ENCODE data around the gene TIMM17B.
A peak's percentile ranks its signal among the peaks of the same experiment; 100 is the strongest.

Gene TIMM17B

GRCh38 chrX:48918643-48919340 is 21.2 kb upstream of the TIMM17B start, which contains the start of gene PIM2:
TSS of gene PIM2 (minus strand) at chrX:48919024. CDS start at chrX:48918834, 190 bp downstream.
- DNase-seq (ENCODE audit: low read depth in 2 of 2), result peak; percentile 75 to 77

DNA sequence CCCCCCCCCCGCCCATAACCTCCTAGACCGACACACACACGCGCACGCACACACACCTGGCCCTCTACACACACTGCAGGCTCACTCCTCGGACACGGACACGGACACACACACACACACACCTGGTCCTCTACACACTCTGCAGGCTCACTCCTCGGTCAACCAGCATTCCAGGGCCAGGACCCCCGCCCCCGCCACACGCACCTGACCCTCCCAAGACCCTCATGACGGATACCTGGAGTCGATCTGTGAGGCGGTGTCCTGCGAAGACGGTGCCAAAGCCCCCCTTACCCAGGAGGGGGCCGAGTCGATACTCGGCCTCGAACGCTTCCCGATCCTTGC is 20.7 kb upstream of the TIMM17B start:
- no peak for DNase-seq (ENCODE audit: low read depth in 2 of 2)

DNA sequence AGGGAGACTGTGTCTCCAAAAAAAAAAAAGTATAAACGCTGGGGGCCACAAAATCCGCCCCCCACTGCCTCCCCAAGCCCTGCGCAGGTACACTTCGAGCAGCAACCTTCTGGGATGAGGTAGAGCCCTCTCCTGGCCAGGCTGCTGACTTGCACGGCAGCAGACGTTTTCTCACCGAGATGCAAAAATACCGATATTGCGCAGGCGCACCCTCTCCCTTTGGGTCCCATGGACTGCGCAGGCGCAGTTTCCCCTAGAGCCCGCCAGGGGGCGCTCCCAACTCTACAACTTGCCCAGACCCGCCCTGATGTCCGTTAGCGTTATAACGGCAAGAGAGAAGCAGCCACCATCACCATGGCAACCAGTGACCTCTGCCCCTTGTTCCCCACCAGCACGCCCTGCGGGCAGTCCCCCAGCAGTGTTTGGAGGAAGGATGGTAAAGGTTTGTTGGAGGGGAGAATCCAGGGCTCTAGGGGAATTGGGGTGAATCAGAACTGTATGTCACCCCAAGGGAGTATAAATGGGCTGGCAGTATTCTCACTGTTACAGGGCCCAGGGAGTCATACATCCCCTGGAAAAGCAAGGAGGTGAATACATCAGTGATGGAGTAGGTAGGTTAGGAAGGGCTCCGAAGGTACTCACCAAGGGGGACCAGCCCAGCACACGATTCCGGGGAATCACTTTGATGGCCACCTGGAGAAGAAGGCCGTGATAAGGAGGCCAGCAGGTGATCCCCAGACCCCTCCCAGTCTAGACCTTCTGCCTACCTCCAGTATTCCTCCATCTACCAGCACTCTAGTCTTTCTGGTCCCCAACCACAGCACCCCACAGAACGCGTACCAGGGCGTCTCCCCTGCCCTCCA is 19.8 kb upstream of the TIMM17B start:
- DNase-seq (ENCODE audit: low read depth in 2 of 2), result peak; percentile 70 to 76

DNA sequence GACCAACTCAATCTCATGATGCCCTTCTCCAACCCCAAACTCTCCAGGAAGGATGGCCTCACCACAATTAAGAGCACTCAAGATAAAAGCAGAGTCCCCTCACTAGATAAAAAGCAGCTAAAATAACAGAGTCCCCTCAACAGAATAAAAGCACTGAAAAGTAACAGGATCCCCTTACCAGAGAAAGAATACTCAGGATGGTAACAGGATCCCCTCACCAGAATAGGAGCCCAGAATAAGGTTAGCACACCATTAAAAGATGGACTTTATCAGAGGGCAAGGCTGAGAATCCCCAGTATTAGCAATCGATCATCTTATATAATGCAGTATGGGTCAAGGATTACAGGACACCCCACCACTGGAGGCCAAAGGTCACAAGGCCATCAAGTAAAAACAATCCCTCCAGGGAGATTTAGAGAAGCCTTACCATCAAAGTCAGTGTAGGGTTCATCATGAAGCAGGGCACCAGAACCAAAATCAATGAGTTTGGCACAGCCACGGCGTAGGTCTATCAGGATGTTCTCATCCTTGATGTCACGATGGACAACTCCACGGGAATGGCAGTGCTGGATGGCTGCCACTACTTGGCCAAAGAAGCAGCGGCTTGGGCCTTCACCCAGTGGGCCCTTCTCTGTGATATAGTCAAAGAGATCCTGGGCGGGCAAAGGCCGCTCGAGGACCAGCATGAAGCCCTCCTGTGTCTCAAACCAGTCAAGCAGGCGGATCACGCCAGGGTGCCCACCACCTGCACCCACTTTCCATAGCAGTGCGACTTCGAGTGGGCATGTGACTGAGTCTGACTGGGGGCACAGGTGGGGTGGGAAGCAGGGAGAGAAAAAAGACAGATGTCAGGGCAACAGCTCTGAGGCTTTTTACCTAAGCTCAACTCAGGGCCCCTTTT is 17.3 kb upstream of the TIMM17B start:
- DNase-seq (ENCODE audit: low read depth in 2 of 2), result no peak

- DNase-seq (ENCODE audit: low read depth in 2 of 2), result no peak
Measured at GRCh38 chrX:48913605-48914366, 16.2 kb upstream of the TIMM17B start.

DNA sequence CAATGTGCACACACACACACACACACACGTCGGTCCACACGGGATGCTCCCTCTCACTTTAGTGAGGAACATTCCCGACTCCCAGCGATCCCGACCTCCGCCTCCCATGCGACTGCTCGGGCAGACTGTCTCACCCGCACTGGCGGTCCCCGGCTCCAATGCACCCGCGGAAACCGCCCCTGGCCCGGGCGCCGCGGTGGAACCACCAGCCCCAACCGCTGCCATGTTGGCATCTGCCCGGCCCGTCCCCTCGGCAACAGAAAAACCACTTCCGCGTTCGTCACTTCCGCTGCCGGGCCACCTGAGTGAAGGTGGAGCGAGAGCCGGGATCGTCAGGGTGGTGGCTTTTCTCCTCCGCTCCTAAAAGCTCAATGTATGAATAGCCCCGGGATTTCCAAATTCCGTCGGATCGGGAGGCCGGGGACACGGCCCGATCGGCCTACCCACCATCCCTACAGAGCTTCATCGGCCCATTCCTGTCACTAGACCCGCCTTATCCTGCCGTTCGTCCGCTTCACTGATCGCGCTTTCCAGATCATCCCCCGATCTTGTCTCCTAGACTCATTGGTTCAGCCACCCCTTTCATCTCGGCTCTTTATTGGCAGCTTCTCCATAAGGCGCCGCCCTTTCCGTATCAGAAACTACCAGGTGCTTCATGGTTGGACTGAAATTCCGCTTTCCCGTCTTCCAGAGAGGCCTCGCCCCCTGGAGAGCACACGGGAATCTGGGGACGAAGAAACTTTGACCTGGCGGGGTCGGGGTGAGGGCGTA is 14.0 kb upstream of the TIMM17B start, which contains the start of gene SLC35A2:
Gene SLC35A2, minus strand, starts transcription at position 235 of the 771 bp plus-strand sequence. Its CDS starts 10 bp downstream, at position 225.
- peak; percentile 71 to 80 for DNase-seq (ENCODE audit: low read depth in 2 of 2)

- no peak for DNase-seq (ENCODE audit: low read depth in 2 of 2)
Measured at GRCh38 chrX:48910926-48911411, 13.4 kb upstream of the TIMM17B start.

GRCh38 chrX:48909703-48910294 is 12.2 kb upstream of the TIMM17B start:
- no peak for DNase-seq (ENCODE audit: low read depth in 2 of 2)

DNA sequence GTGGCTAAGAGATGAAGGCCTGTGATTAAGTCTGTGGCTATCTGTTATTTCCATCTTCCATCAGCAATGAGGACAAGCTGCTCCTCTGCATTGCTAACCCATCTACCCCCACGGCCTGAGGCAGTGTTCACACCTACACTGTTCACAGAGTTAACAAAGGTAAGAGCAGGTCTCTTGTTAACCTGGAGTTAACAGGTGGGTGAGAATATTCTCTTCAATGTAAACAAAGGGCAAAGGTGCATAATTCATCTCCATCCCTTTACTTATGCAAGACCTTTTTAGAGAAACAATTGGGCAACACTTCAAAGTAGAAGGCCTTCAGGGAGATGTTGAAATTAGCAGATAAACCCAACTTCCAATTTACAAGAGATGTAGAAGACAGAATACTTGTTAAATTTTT is 11.0 kb upstream of the TIMM17B start:
- DNase-seq (ENCODE audit: low read depth in 2 of 2), result no peak

DNA sequence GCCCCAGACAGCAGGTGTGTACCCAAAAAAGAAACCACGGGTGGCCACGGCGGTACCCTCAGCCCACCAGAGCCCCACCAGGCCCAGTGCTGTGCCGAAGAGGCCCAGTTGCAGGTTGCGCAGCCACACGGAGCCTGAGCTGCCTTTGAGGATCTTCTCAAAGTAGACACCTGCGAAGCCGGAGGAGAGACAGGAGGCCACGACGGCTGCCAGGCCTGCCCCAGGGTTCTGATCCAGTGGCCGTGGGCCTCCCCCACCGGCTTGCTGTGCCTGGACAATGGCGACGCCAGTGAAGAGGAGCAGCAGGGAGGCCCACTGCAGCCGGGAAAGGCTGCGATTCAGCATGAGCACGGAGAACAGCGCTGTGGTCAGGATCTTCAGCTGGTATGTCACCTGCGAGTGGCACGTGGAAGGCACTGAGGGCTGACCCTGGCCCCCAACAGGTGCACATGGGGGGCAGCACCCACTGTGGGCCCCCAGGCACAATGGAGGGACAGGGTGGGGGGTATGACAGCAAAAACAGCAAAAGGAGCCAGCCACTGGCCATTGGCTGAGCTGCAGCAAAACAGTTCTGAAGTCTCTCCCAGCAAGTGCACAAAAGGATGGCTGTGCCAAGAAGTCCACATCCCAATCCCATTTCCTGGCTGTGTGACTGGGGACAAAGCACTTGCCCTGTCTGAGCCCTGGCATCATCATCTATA is 7.7 kb upstream of the TIMM17B start:
- no peak for DNase-seq (ENCODE audit: low read depth in 2 of 2)

- no peak for DNase-seq (ENCODE audit: low read depth in 2 of 2)
Measured at GRCh38 chrX:48904626-48905025, 7.1 kb upstream of the TIMM17B start.

DNA sequence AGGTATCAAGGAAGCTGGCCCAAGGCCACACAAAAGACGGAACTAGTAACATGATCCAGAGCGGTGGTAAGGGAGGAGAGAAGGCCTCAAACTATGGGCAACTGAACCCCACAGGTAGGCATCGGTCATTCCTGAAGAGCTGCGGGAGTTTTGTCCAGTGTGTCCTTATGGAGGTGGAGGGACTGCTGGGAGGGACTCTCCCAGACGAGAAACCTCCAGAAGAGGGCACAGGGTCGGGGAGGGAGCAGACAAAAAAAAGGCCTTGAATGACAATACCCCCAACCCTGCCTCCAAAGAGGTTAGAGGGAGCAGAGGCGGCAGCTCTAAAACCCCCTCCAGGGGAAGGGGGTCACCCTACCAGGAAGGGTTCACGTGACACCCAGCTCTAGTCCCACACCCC is 6.6 kb upstream of the TIMM17B start:
- no peak for DNase-seq (ENCODE audit: low read depth in 2 of 2)

DNA sequence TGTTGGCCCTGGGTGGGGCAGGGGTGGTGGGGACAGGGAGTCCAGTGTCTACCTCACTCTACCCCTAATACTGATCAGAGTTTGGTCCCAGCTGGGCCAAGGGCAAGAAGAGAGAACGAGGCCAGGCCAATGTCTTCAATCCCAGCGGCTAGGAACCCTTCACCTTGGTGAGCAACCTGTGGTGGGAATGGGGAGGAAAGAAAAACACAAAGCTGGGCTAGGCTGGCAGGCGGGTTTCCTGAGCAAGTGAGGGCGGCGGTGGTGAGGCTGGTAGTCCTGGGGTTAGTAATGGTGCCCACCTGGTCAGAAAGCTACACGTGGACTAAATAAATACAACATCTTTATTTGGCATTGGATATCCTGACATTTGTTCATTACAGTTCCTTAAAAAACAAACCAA is 5.7 kb upstream of the TIMM17B start:
- DNase-seq (ENCODE audit: low read depth in 2 of 2), result no peak

GRCh38 chrX:48902776-48903175 is 5.2 kb upstream of the TIMM17B start:
- DNase-seq (ENCODE audit: low read depth in 2 of 2), result no peak

DNA sequence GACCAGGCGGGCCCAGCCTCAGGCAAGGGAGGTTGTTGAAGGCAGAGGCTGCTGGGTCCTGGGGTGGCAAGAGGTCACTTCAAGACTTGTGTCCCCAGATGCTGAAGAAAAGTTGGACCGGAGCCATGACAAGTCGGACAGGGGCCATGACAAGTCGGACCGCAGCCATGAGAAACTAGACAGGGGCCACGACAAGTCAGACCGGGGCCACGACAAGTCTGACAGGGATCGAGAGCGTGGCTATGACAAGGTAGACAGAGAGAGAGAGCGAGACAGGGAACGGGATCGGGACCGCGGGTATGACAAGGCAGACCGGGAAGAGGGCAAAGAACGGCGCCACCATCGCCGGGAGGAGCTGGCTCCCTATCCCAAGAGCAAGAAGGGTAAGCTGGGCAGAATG is 4.6 kb upstream of the TIMM17B start:
- no peak for DNase-seq (ENCODE audit: low read depth in 2 of 2)

GRCh38 chrX:48901069-48901468 is 3.5 kb upstream of the TIMM17B start:
- DNase-seq (ENCODE audit: low read depth in 2 of 2), result no peak

DNA sequence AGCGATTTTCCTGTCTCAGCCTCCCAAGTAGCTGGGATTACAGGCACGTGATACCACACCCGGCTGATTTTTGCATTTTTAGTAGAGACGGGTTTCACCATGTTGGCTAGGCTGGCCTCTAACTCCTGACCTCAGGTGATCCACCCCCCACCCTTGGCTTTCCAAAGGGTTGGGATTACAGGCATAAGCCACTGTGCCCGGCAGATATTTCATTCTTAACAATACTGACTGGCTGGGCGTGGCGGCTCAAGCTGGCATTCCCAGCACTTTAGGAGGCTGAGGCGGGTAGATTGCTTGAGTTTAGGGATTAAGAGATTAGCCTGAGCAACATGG is 1.5 kb upstream of the TIMM17B start:
- no peak for DNase-seq (ENCODE audit: low read depth in 2 of 2)

DNA sequence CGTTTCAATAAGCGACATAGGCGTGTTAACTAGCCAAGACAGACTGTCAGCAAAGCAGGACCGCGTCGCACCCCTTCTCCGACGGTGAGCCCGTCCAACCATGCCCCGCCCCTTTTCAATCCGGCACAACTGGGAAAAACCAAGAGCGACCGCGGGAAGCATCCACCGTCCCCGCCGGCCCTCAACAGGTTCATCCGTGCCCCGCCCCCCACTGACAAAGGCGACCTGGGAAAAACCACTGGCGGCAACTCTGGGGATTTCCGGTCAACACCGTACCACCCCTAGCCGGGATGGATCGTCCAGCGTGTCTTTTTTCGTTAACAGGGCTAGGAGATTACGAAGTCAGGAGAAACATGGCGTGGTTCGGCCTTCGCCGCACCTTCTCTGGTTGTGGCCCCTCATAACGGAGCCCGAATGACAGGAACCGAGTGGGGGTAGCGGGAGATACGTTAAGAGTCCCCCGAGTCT is 377 bp downstream of the TIMM17B start:
- DNase-seq (ENCODE audit: low read depth in 2 of 2), result peak in 1 of 2 donors; percentile 43

- no peak for DNase-seq (ENCODE audit: low read depth in 2 of 2)
Measured at GRCh38 chrX:48896611-48897011, 957 bp downstream of the TIMM17B start.

All from activated CD4-positive, alpha-beta T cell treated with anti-CD3 and anti-CD28 coated beads for 24 hours (primary cell).